GM21737 (cell line): ENCODE data around the gene GOLGA6L9.
"Not testable (repeated sequence)": the region's sequence is repeated elsewhere in the genome, so short reads cannot be mapped to it uniquely, and the experiment has no call there.

Experiments
- ATAC-seq: cut with Tn5 transposase; IDR thresholded peaks from one replicate; pipeline ENCODE4 v1.9.1; 2021; ENCODE audit warnings: mild to moderate bottlenecking, moderate library complexity; ENCODE audit not compliant: unreplicated experiment

GOLGA6L9 gene

GRCh38 chr15:82429693-82430092 lies at the start of gene GOLGA6L9:
GOLGA6L9 (plus strand) TSS chr15:82429816; CDS start chr15:82430080, 264 bp downstream.
- not testable (repeated sequence) for ATAC-seq

GRCh38 chr15:82381330-82381955 lies 48.2 kb upstream of the GOLGA6L9 start:
- ATAC-seq = not testable (repeated sequence)

- ATAC-seq = not testable (repeated sequence)
Measured at GRCh38 chr15:82387209-82387608, 42.4 kb upstream of the GOLGA6L9 start.

GRCh38 chr15:82390152-82390551 lies 39.5 kb upstream of the GOLGA6L9 start:
- ATAC-seq = not testable (repeated sequence)

- ATAC-seq = not testable (repeated sequence)
Measured at GRCh38 chr15:82392077-82392476, 37.5 kb upstream of the GOLGA6L9 start.

- no peak for ATAC-seq
Measured at GRCh38 chr15:82393671-82394070, 35.9 kb upstream of the GOLGA6L9 start.

- ATAC-seq = not testable (repeated sequence)
Measured at GRCh38 chr15:82395788-82396187, 33.8 kb upstream of the GOLGA6L9 start.

GRCh38 chr15:82397817-82398216 lies 31.8 kb upstream of the GOLGA6L9 start:
- ATAC-seq = no peak

GRCh38 chr15:82398785-82399184 lies 30.8 kb upstream of the GOLGA6L9 start:
- ATAC-seq = no peak

- not testable (repeated sequence) for ATAC-seq
Measured at GRCh38 chr15:82399366-82400103, 30.1 kb upstream of the GOLGA6L9 start.

- ATAC-seq = not testable (repeated sequence)
Measured at GRCh38 chr15:82401918-82402317, 27.7 kb upstream of the GOLGA6L9 start.

- not testable (repeated sequence) for ATAC-seq
Measured at GRCh38 chr15:82402341-82402740, 27.3 kb upstream of the GOLGA6L9 start.

GRCh38 chr15:82406211-82406610 lies 23.4 kb upstream of the GOLGA6L9 start:
- ATAC-seq = not testable (repeated sequence)

- ATAC-seq = not testable (repeated sequence)
Measured at GRCh38 chr15:82410306-82410705, 19.3 kb upstream of the GOLGA6L9 start.

- peak; percentile 65 for ATAC-seq
Measured at GRCh38 chr15:82411595-82411994, 18.0 kb upstream of the GOLGA6L9 start.

GRCh38 chr15:82414525-82415191 lies 15.0 kb upstream of the GOLGA6L9 start:
- not testable (repeated sequence) for ATAC-seq

GRCh38 chr15:82420516-82420915 lies 9.1 kb upstream of the GOLGA6L9 start:
- ATAC-seq = not testable (repeated sequence)

- ATAC-seq = not testable (repeated sequence)
Measured at GRCh38 chr15:82420966-82421365, 8.7 kb upstream of the GOLGA6L9 start.

- ATAC-seq = not testable (repeated sequence)
Measured at GRCh38 chr15:82427117-82427516, 2.5 kb upstream of the GOLGA6L9 start.

- not testable (repeated sequence) for ATAC-seq
Measured at GRCh38 chr15:82445420-82445819, 15.8 kb downstream of the GOLGA6L9 start.

GRCh38 chr15:82457336-82457735 lies 27.7 kb downstream of the GOLGA6L9 start:
- ATAC-seq = not testable (repeated sequence)
